ENCODE measurements around the gene SETD5.

SETD5 gene

DNA sequence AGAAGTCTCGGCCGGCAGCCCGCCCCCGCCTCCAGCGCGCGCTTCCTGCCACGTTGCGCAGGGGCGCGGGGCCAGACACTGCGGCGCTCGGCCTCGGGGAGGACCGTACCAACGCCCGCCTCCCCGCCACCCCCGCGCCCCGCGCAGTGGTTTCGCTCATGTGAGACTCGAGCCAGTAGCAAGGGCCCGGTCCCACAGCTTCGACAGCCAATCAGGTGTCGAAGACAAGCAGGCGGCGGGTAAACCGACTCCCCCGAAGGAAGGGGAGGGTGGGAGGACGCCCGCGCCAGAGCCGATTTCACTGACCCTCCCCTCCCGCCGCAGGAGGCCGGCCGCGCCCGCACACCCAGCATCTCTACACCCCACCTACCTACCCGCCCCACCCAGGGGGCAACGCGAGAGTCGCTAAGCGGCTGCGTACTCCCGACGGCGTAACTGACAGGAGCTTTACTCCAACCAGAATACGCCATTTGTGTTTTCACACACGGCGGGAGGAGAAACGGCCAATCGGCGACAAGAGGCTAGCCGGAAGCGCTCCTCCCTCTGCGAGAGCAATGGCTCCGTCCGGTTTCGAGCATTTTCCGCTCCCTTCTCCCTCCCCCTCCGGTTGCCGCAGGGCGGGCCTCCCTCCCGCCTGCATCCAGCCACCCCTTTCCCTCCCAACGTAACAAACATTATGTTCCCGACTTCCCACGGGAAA, 633 bp upstream of the SETD5 start:
- peak overlapping the region; percentile 78 for H3K4me3 ChIP-seq (ENCODE audit: control insufficient read depth, low read depth, low read length)
- TF ChIP-seq, protein P1, sequence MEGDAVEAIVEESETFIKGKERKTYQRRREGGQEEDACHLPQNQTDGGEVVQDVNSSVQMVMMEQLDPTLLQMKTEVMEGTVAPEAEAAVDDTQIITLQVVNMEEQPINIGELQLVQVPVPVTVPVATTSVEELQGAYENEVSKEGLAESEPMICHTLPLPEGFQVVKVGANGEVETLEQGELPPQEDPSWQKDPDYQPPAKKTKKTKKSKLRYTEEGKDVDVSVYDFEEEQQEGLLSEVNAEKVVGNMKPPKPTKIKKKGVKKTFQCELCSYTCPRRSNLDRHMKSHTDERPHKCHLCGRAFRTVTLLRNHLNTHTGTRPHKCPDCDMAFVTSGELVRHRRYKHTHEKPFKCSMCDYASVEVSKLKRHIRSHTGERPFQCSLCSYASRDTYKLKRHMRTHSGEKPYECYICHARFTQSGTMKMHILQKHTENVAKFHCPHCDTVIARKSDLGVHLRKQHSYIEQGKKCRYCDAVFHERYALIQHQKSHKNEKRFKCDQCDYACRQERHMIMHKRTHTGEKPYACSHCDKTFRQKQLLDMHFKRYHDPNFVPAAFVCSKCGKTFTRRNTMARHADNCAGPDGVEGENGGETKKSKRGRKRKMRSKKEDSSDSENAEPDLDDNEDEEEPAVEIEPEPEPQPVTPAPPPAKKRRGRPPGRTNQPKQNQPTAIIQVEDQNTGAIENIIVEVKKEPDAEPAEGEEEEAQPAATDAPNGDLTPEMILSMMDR (IDR thresholded peaks at IDR 0.05; ENCODE audit: control insufficient read depth, insufficient read depth, low read depth, low read length, missing control alignments): no peak
- peak; percentile 100 for DNase-seq (ENCODE audit: low read depth)

DNA sequence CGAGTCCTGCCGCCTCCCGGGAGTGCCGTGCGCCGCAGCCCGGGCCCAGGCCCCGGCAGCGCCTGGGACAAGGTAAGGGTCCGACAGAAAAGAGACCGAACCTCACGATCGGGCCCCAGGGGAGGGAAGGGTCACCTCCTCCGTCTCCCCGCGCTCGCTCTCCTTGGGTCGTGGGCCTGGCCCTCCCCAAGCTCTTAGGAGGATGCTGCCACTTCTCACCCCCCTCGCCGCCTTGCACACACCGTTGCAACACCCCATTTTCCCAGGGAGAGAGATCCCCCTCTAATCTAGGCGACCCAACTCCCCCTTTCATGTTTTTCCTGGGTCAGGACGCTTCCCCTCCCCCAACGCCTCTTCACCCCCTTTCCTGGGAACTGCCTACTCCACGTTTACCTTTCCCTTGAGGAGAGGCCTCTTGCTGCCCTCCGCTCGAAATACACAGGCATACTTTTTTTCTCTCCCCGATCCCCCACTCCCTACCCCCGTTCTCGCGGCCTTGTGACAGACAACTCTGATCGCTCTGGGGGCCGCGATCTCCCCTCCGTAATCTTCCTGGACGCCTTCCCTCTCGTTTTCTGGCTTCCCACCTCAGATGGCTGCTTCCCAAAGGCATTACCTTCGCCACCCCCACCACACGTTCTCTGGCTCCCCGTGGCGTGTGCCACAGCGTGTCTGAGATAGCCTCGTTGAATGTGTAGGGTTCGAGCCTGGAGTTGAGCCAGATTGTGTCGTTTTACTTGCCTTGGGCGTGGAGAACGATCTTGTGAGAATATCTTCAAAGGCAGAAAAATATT, 688 bp downstream of the SETD5 start:
- DNase-seq (ENCODE audit: low read depth): no peak
- peak overlapping the region; percentile 61 for H3K4me3 ChIP-seq (ENCODE audit: control insufficient read depth, low read depth, low read length)
- TF ChIP-seq, protein P1 (IDR thresholded peaks at IDR 0.05; ENCODE audit: control insufficient read depth, insufficient read depth, low read depth, low read length, missing control alignments): no peak

DNA sequence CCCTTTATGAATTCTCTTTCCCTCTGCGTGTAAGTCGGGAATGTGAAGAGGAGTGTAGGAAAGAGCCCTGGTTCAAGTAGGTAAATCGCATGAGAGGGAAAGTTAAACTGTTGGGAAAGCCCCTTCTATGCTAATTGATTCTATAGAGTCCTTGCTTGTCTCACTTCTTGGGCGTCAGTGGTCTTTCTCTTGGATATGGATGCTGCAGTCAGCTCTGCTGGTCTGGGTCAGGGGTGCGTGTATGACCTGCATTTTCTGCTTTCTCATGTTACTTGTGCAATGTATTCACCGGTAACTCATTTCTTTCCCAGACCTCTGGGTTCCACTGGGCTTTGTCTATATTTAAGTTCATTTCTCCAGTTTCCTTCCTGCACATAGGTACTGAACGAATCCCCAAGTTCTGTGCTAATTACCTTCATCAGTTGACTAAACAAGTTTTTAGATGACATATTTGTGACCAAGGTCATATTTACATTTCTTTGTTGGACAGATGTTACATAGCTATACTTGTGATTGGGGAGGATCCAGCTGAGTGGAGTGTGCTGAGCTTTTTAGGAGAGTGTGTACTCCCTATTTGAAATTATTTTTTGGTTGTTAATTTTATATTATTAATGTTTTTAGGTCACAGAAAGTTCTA, 1.4 kb downstream of the SETD5 start:
- DNase-seq (ENCODE audit: low read depth): no peak

DNA sequence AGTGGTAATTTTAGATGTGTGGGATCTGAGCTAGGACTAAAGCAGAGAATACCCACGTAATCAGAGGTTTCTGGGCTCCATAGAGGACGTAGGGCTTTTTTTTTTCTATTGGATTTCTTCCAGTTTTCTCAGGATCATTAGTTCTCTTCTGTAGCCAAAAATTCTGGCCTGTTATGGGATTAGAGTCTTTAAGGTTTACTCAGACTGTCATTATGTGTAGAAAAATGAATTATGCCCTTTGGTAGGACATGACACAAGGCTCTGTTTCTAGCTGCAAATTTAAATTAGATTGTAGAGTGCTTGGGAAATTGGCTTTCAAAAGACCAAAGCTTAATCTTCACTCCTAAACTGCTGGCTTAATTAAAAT, 1.9 kb downstream of the SETD5 start:
- DNase-seq (ENCODE audit: low read depth): no peak
- TF ChIP-seq, protein P1 (IDR thresholded peaks at IDR 0.05; ENCODE audit: control insufficient read depth, insufficient read depth, low read depth, low read length, missing control alignments): no peak
- peak overlapping the region; percentile 61 for H3K4me3 ChIP-seq (ENCODE audit: control insufficient read depth, low read depth, low read length)

More for the DNA sequence above, 1.4 kb downstream of the SETD5 start:
- H3K4me3 ChIP-seq (ENCODE audit: control insufficient read depth, low read depth, low read length): peak overlapping the region; percentile 61
- TF ChIP-seq, protein P1 (IDR thresholded peaks at IDR 0.05; ENCODE audit: control insufficient read depth, insufficient read depth, low read depth, low read length, missing control alignments): no peak

DNA sequence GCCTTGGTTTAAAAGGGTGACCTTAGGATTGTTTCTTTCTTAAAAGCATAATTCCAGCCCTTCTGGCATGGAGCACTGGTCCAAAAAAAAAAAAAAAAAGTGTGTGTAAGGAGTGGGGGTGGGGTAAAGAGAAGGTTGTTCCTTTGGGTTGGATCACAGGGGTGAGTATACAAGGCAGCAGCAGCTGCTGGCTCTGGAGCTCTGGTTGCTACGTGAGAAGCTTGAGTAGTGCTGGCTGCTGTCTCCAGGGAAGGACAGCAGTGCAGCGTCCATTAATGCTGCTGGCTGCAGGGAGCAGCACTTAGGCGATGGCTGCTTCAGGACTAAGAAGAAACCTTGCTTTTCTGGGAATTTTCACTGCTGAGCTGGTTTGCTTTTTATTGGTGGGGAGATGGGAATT, 2.3 kb downstream of the SETD5 start:
- peak; percentile 84 for DNase-seq (ENCODE audit: low read depth)
- H3K4me3 ChIP-seq (ENCODE audit: control insufficient read depth, low read depth, low read length): peak overlapping the region; percentile 61
- TF ChIP-seq, protein P1 (IDR thresholded peaks at IDR 0.05; ENCODE audit: control insufficient read depth, insufficient read depth, low read depth, low read length, missing control alignments): no peak

DNA sequence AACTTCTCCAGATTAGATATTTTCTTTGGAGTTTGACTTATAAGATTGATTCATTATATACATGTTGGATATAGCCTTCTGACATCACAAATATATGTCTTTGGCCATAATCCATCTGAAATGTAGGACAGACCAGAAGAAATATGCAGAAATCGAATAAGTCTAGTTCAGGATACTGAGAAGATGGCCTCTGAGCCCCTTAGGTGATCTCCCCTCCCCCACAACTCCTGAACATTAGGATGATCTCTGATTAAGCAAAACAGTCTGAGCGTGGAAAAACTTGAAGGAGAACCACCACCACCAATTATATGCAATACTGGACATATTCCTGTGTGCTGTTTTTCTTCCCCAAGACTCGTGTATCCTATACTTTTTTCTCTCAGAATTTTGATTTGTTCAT, 3.2 kb downstream of the SETD5 start:
- TF ChIP-seq, protein P1 (IDR thresholded peaks at IDR 0.05; ENCODE audit: control insufficient read depth, insufficient read depth, low read depth, low read length, missing control alignments): no peak
- H3K4me3 ChIP-seq (ENCODE audit: control insufficient read depth, low read depth, low read length): peak overlapping the region; percentile 9

More for the DNA sequence above, 3.2 kb downstream of the SETD5 start:
- DNase-seq (ENCODE audit: low read depth): no peak
